Measurements from ENCODE around the gene XRN2. TPM values are rescaled to one million over a fixed set of nuclear protein-coding genes. Genes with fewer than 3 reads are reported as not detected.

XRN2 gene
- total RNA-seq, 1 experiment from 2014 or later: 118 TPM

GRCh38 chr20:21437816-21438215 lies 134.7 kb downstream of the XRN2 start:
- POLR2A ChIA-PET: no interaction called here
- DNase-seq (ENCODE audit: low spot score) (no peak), ATAC-seq (no peak)
- no peaks in the 10 kb centered on the region for H3K36me3 Mint-ChIP-seq
- H3K4me3 Mint-ChIP-seq: no peak overlapping the region
- H3K27ac Mint-ChIP-seq: no peak overlapping the region
- no peaks in the 10 kb centered on the region for H3K27me3 Mint-ChIP-seq (ENCODE audit: low read depth)
- no peaks in the 10 kb centered on the region for H3K9me3 Mint-ChIP-seq
- H3K4me1 Mint-ChIP-seq: peaks cover 9% of the 10 kb centered on the region
- CTCF ChIA-PET: no interaction called here
- TF ChIP-seq GRHL2 (CRISPR knock-in tag; IDR thresholded peaks at IDR 0.05; ENCODE audit: insufficient replicate concordance, severe bottlenecking) (no peak), NFYB (CRISPR knock-in tag; conservative IDR thresholded peaks at IDR 0.05; ENCODE audit: low read depth) (no peak), SMAD3 (CRISPR knock-in tag; IDR thresholded peaks at IDR 0.05; ENCODE audit: borderline replicate concordance) (no peak), ETV6 (CRISPR knock-in tag; IDR thresholded peaks at IDR 0.05) (no peak), E2F5 (CRISPR knock-in tag; IDR thresholded peaks at IDR 0.05) (no peak), SMAD4 (CRISPR knock-in tag; IDR thresholded peaks at IDR 0.05) (no peak)

Other genes with a start within 250 kb of the XRN2 start
- gene LINC00237, start 197.0 kb upstream of the XRN2 start, total RNA-seq (2021): 0.78 to 3.1 TPM (median 0.80 TPM) in 3 replicates
- gene KIZ, start 177.2 kb upstream of the XRN2 start, total RNA-seq (2021): 39.6 to 43.6 TPM (median 41.8 TPM) in 3 replicates
- gene NKX2-4, start 94.2 kb downstream of the XRN2 start, total RNA-seq (2021): 0.07 to 0.11 TPM in 2 of 3 replicates, not detected in the other
- gene NKX2-2, start 210.7 kb downstream of the XRN2 start, total RNA-seq (2021): not detected in 3 replicates